ENCODE results near the gene DICER1. TPM values are rescaled to one million over a fixed set of nuclear protein-coding genes. Genes with fewer than 3 reads are reported as not detected.

The DICER1 gene
- polyA plus RNA-seq, 2 donors = 9.2 to 10.2 TPM

GRCh38 chr14:95052016-95052585, 105.2 kb downstream of the DICER1 start:
- no peak overlapping the region for H3K4me3 ChIP-seq (ENCODE audit: low read depth in 1 of 2, low read length in 2 of 2)
- H3K27ac ChIP-seq (ENCODE audit: low read depth in 2 of 2, low read length in 1 of 2) = no peak overlapping the region
- H3K27me3 ChIP-seq (ENCODE audit: control insufficient read depth in 1 of 2, insufficient read depth in 2 of 2, low read length in 2 of 2) = no peaks in the 10 kb centered on the region
- H3K9me3 ChIP-seq (ENCODE audit: control insufficient read depth in 2 of 2, insufficient read depth in 1 of 2, low read depth in 1 of 2, low read length in 1 of 2) = no peaks in the 10 kb centered on the region
- no peaks in the 10 kb centered on the region for H3K36me3 ChIP-seq (ENCODE audit: control insufficient read depth in 2 of 2, insufficient read depth in 2 of 2, low read length in 1 of 2)
- 73 to 82% methylated on average over 14 of the region's 14 CpGs for WGBS, 2 donors
- no peaks in the 10 kb centered on the region for H3K4me1 ChIP-seq (ENCODE audit: control insufficient read depth in 2 of 2, insufficient read depth in 2 of 2, low read length in 1 of 2)

GRCh38 chr14:95049952-95050351, 107.4 kb downstream of the DICER1 start:
- Histone ChIP-seq H3K4me1 (ENCODE audit: control insufficient read depth in 2 of 2, insufficient read depth in 2 of 2, low read length in 1 of 2) (no peaks in the 10 kb centered on the region), H3K9me3 (ENCODE audit: control insufficient read depth in 2 of 2, insufficient read depth in 1 of 2, low read depth in 1 of 2, low read length in 1 of 2) (no peaks in the 10 kb centered on the region), H3K36me3 (ENCODE audit: control insufficient read depth in 2 of 2, insufficient read depth in 2 of 2, low read length in 1 of 2) (no peaks in the 10 kb centered on the region), H3K27ac (ENCODE audit: low read depth in 2 of 2, low read length in 1 of 2) (no peak overlapping the region), H3K27me3 (ENCODE audit: control insufficient read depth in 1 of 2, insufficient read depth in 2 of 2, low read length in 2 of 2) (no peaks in the 10 kb centered on the region), H3K4me3 (ENCODE audit: low read depth in 1 of 2, low read length in 2 of 2) (no peak overlapping the region)

GRCh38 chr14:95048771-95049312, 108.5 kb downstream of the DICER1 start:
- 82 to 87% methylated on average over 10 of the region's 10 CpGs for WGBS, 2 donors
- no peaks in the 10 kb centered on the region for H3K9me3 ChIP-seq (ENCODE audit: control insufficient read depth in 2 of 2, insufficient read depth in 1 of 2, low read depth in 1 of 2, low read length in 1 of 2)
- no peaks in the 10 kb centered on the region for H3K36me3 ChIP-seq (ENCODE audit: control insufficient read depth in 2 of 2, insufficient read depth in 2 of 2, low read length in 1 of 2)

GRCh38 chr14:95047754-95048153, 109.6 kb downstream of the DICER1 start:
- no peaks in the 10 kb centered on the region for H3K9me3 ChIP-seq (ENCODE audit: control insufficient read depth in 2 of 2, insufficient read depth in 1 of 2, low read depth in 1 of 2, low read length in 1 of 2)
- H3K27me3 ChIP-seq (ENCODE audit: control insufficient read depth in 1 of 2, insufficient read depth in 2 of 2, low read length in 2 of 2) = no peaks in the 10 kb centered on the region
- no peaks in the 10 kb centered on the region for H3K4me1 ChIP-seq (ENCODE audit: control insufficient read depth in 2 of 2, insufficient read depth in 2 of 2, low read length in 1 of 2)
- 87 to 90% methylated on average over 7 of the region's 7 CpGs for WGBS, 2 donors
- no peak overlapping the region for H3K4me3 ChIP-seq (ENCODE audit: low read depth in 1 of 2, low read length in 2 of 2)
- H3K27ac ChIP-seq (ENCODE audit: low read depth in 2 of 2, low read length in 1 of 2) = no peak overlapping the region
- no peaks in the 10 kb centered on the region for H3K36me3 ChIP-seq (ENCODE audit: control insufficient read depth in 2 of 2, insufficient read depth in 2 of 2, low read length in 1 of 2)

More at GRCh38 chr14:95048771-95049312, 108.5 kb downstream of the DICER1 start:
- Histone ChIP-seq H3K4me3 (ENCODE audit: low read depth in 1 of 2, low read length in 2 of 2) (no peak overlapping the region), H3K27ac (ENCODE audit: low read depth in 2 of 2, low read length in 1 of 2) (no peak overlapping the region), H3K27me3 (ENCODE audit: control insufficient read depth in 1 of 2, insufficient read depth in 2 of 2, low read length in 2 of 2) (no peaks in the 10 kb centered on the region), H3K4me1 (ENCODE audit: control insufficient read depth in 2 of 2, insufficient read depth in 2 of 2, low read length in 1 of 2) (no peaks in the 10 kb centered on the region)

GRCh38 chr14:95046711-95047681, 110.3 kb downstream of the DICER1 start:
- Histone ChIP-seq H3K4me3 (ENCODE audit: low read depth in 1 of 2, low read length in 2 of 2) (no peak overlapping the region), H3K9me3 (ENCODE audit: control insufficient read depth in 2 of 2, insufficient read depth in 1 of 2, low read depth in 1 of 2, low read length in 1 of 2) (no peaks in the 10 kb centered on the region), H3K4me1 (ENCODE audit: control insufficient read depth in 2 of 2, insufficient read depth in 2 of 2, low read length in 1 of 2) (no peaks in the 10 kb centered on the region), H3K27ac (ENCODE audit: low read depth in 2 of 2, low read length in 1 of 2) (no peak overlapping the region), H3K36me3 (ENCODE audit: control insufficient read depth in 2 of 2, insufficient read depth in 2 of 2, low read length in 1 of 2) (no peaks in the 10 kb centered on the region), H3K27me3 (ENCODE audit: control insufficient read depth in 1 of 2, insufficient read depth in 2 of 2, low read length in 2 of 2) (no peaks in the 10 kb centered on the region)
- 66% methylated on average over 28 of the region's 28 CpGs for WGBS, 2 donors

- H3K4me1 ChIP-seq (ENCODE audit: control insufficient read depth in 2 of 2, insufficient read depth in 2 of 2, low read length in 1 of 2) = no peaks in the 10 kb centered on the region
- no peak overlapping the region for H3K4me3 ChIP-seq (ENCODE audit: low read depth in 1 of 2, low read length in 2 of 2)
- H3K27me3 ChIP-seq (ENCODE audit: control insufficient read depth in 1 of 2, insufficient read depth in 2 of 2, low read length in 2 of 2) = no peaks in the 10 kb centered on the region
- no peaks in the 10 kb centered on the region for H3K9me3 ChIP-seq (ENCODE audit: control insufficient read depth in 2 of 2, insufficient read depth in 1 of 2, low read depth in 1 of 2, low read length in 1 of 2)
- no peaks in the 10 kb centered on the region for H3K36me3 ChIP-seq (ENCODE audit: control insufficient read depth in 2 of 2, insufficient read depth in 2 of 2, low read length in 1 of 2)
- 88 to 89% methylated on average over 15 of the region's 15 CpGs for WGBS, 2 donors
- no peak overlapping the region for H3K27ac ChIP-seq (ENCODE audit: low read depth in 2 of 2, low read length in 1 of 2)
Measured at GRCh38 chr14:95045836-95046430, 111.4 kb downstream of the DICER1 start.

GRCh38 chr14:95045106-95045701, 112.1 kb downstream of the DICER1 start:
- Histone ChIP-seq H3K4me3 (ENCODE audit: low read depth in 1 of 2, low read length in 2 of 2) (no peak overlapping the region), H3K4me1 (ENCODE audit: control insufficient read depth in 2 of 2, insufficient read depth in 2 of 2, low read length in 1 of 2) (no peaks in the 10 kb centered on the region), H3K36me3 (ENCODE audit: control insufficient read depth in 2 of 2, insufficient read depth in 2 of 2, low read length in 1 of 2) (no peaks in the 10 kb centered on the region), H3K27me3 (ENCODE audit: control insufficient read depth in 1 of 2, insufficient read depth in 2 of 2, low read length in 2 of 2) (no peaks in the 10 kb centered on the region), H3K27ac (ENCODE audit: low read depth in 2 of 2, low read length in 1 of 2) (no peak overlapping the region), H3K9me3 (ENCODE audit: control insufficient read depth in 2 of 2, insufficient read depth in 1 of 2, low read depth in 1 of 2, low read length in 1 of 2) (no peaks in the 10 kb centered on the region)
- WGBS, 2 donors = 68 to 78% methylated on average over 13 of the region's 13 CpGs

GRCh38 chr14:95044463-95045105, 112.7 kb downstream of the DICER1 start:
- H3K4me3 ChIP-seq (ENCODE audit: low read depth in 1 of 2, low read length in 2 of 2) = no peak overlapping the region
- no peaks in the 10 kb centered on the region for H3K9me3 ChIP-seq (ENCODE audit: control insufficient read depth in 2 of 2, insufficient read depth in 1 of 2, low read depth in 1 of 2, low read length in 1 of 2)
- no peaks in the 10 kb centered on the region for H3K27me3 ChIP-seq (ENCODE audit: control insufficient read depth in 1 of 2, insufficient read depth in 2 of 2, low read length in 2 of 2)
- no peaks in the 10 kb centered on the region for H3K36me3 ChIP-seq (ENCODE audit: control insufficient read depth in 2 of 2, insufficient read depth in 2 of 2, low read length in 1 of 2)
- 63 to 75% methylated on average over 17 of the region's 17 CpGs for WGBS, 2 donors
- no peak overlapping the region for H3K27ac ChIP-seq (ENCODE audit: low read depth in 2 of 2, low read length in 1 of 2)
- H3K4me1 ChIP-seq (ENCODE audit: control insufficient read depth in 2 of 2, insufficient read depth in 2 of 2, low read length in 1 of 2) = no peaks in the 10 kb centered on the region

Measured in esophagus (tissue), 2 donors.